ENCODE results near the gene P2RY6.
A peak's percentile ranks its signal among the peaks of the same experiment; 100 is the strongest.

Gene P2RY6

GRCh38 chr11:73340164-73340563 is 68.0 kb downstream of the P2RY6 start:
- no peak for DNase-seq

- DNase-seq = peak; percentile 87
Observed at GRCh38 chr11:73342633-73343032, 70.5 kb downstream of the P2RY6 start.

GRCh38 chr11:73343076-73343873 is 71.1 kb downstream of the P2RY6 start:
- peak; percentile 79 for DNase-seq

GRCh38 chr11:73344191-73344607 is 72.1 kb downstream of the P2RY6 start:
- DNase-seq = no peak

GRCh38 chr11:73345481-73346160 is 73.5 kb downstream of the P2RY6 start:
- DNase-seq = no peak

GRCh38 chr11:73346186-73346935 is 74.2 kb downstream of the P2RY6 start:
- no peak for DNase-seq

- no peak for DNase-seq
Observed at GRCh38 chr11:73347067-73347466, 74.9 kb downstream of the P2RY6 start.
